MCF 10A (cell line): ENCODE results near the gene MARF1. TPM values are rescaled to one million over a fixed set of nuclear protein-coding genes. Genes with fewer than 3 reads are reported as not detected.

Source experiments
- BruUV-seq: library from RNA; stranded (reverse); fragments of 400-500 nt; replicated peaks from 2 replicates; lab custom pipeline; 2021; lab: Mats Ljungman, UMichigan
- CTCF ChIA-PET: fragments of 300-600 bp; sonication (Branson Sonifier 250); formaldehyde crosslinking; extraction: SDS; loops from one replicate; lab custom pipeline; 2021; ENCODE audit warnings: antibody characterized with exemption, inconsistent platforms; lab: Yijun Ruan, JAX
- POLR2A ChIA-PET: fragments of 300-600, 350-650 bp; sonication (Branson Sonifier 250); formaldehyde crosslinking; extraction: SDS; loops from one replicate; lab custom pipeline; 2020; ENCODE audit warnings: antibody characterized with exemption, inconsistent platforms; lab: Yijun Ruan, JAX
- DNase-seq: peaks from one replicate; pipeline ENCODE4 v3.0.0-alpha.2; 2018; ENCODE audit not compliant: unreplicated experiment
- H3K27ac Mint-ChIP-seq: one replicate; pipeline ENCODE4 v1.8.0; 2022; ENCODE audit warnings: mild to moderate bottlenecking, low read depth, mixed read lengths; ENCODE audit not compliant: unreplicated experiment
- H3K27me3 Mint-ChIP-seq: one replicate; pipeline ENCODE4 v1.8.0; 2022; ENCODE audit warnings: mixed read lengths; ENCODE audit not compliant: insufficient read depth, unreplicated experiment
- H3K36me3 Mint-ChIP-seq: one replicate; pipeline ENCODE4 v1.8.0; 2022; ENCODE audit warnings: mild to moderate bottlenecking, moderate library complexity, mixed read lengths; ENCODE audit not compliant: insufficient read depth, unreplicated experiment
- H3K4me1 Mint-ChIP-seq: one replicate; pipeline ENCODE4 v1.8.0; 2022; ENCODE audit warnings: mixed read lengths; ENCODE audit not compliant: insufficient read depth, unreplicated experiment
- H3K4me3 Mint-ChIP-seq: one replicate; pipeline ENCODE4 v1.8.0; 2022; ENCODE audit warnings: mild to moderate bottlenecking, moderate library complexity, mixed read lengths; ENCODE audit not compliant: unreplicated experiment
- H3K9me3 Mint-ChIP-seq: one replicate; pipeline ENCODE4 v1.8.0; 2022; ENCODE audit warnings: mixed read lengths; ENCODE audit not compliant: unreplicated experiment
- intact Hi-C: fragments of 100-400 bp; cut with micrococcal nuclease; formaldehyde crosslinking; loops from 2 replicates; pipeline ENCODE4 v1.14.1; 2022
- total RNA-seq: library from RNA; stranded (reverse); gene quantifications from 2 replicates; pipeline ENCODE4 v1.2.3, GENCODE V29; 2022
- TF ChIP-seq, protein P1 (sequence below): fragments of 200-600 bp; IDR thresholded peaks from one replicate; pipeline ENCODE4 v1.8.0; 2022; ENCODE audit warnings: antibody characterized with exemption, mild to moderate bottlenecking; ENCODE audit not compliant: unreplicated experiment

MARF1 gene
- total RNA-seq, 1 experiment from 2014 or later, result 48.1 TPM

DNA sequence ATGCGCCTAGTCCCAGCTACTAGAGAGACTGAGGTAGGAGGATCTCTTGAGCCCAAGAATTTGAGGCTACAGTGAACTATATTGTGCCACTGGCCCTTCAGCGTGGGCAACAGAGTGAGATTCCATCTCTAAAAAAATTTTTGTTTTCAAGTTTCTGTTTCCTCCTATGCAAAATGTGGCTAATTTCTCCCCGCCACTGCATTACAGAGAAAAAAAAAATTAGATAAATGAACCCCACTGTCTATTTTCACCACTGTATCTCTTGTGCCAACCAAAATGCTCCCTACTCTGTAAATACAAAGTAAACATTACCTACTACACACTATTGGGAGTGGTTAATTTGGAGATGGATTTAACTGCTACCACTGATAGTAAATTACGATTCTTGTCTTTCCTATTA is 2.0 kb downstream of the MARF1 start:
- CTCF ChIA-PET, result interaction anchor here (0.8 to 1.3 kb wide), 2 partner anchors 53 to 64 kb away, joined by 3 to 5 read pairs; no protein-coding TSS in a partner anchor
- H3K4me1 Mint-ChIP-seq, result peaks cover 20% of the 10 kb centered on the region
- no peaks in the 10 kb centered on the region for H3K27me3 Mint-ChIP-seq
- H3K4me3 Mint-ChIP-seq, result peak overlapping the region; percentile 78
- TF ChIP-seq, protein P1, sequence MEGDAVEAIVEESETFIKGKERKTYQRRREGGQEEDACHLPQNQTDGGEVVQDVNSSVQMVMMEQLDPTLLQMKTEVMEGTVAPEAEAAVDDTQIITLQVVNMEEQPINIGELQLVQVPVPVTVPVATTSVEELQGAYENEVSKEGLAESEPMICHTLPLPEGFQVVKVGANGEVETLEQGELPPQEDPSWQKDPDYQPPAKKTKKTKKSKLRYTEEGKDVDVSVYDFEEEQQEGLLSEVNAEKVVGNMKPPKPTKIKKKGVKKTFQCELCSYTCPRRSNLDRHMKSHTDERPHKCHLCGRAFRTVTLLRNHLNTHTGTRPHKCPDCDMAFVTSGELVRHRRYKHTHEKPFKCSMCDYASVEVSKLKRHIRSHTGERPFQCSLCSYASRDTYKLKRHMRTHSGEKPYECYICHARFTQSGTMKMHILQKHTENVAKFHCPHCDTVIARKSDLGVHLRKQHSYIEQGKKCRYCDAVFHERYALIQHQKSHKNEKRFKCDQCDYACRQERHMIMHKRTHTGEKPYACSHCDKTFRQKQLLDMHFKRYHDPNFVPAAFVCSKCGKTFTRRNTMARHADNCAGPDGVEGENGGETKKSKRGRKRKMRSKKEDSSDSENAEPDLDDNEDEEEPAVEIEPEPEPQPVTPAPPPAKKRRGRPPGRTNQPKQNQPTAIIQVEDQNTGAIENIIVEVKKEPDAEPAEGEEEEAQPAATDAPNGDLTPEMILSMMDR, result no peak
- POLR2A ChIA-PET, result interaction anchor here (0.6 to 8.0 kb wide), 10 partner anchors 9 to 51 kb away, joined by 3 to 173 read pairs (median 15); partner anchors contain the start of gene NDE1
- BruUV-seq, result no TSS peak
- peak overlapping the region; percentile 97 for H3K27ac Mint-ChIP-seq
- intact Hi-C loops, result no loop called here
- no peaks in the 10 kb centered on the region for H3K9me3 Mint-ChIP-seq
- peaks cover 40% of the 10 kb centered on the region for H3K36me3 Mint-ChIP-seq
- no peak for DNase-seq

DNA sequence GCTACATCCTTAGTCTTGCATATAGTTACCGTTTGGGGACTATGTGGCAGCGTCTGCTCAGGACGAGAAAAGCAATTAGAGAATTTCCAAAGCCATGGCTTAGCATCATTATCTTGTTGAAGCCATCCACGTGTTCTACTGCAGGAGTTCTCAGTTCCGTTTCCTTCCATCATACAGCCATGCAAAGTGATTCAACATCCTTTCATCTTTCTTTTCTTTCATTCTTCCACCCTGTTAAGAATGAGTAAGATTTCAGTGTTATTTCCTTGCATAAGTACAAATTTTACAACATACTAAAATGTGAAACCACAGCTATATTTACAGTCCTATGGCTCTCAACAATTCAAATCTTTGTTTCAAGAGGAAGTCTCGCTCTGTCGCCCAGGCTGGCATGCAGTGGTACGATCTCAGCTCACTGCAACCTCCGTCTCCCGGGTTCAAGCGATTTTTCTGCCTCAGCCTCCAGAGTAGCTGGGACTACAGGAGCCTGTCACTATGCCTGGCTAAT is 3.8 kb downstream of the MARF1 start:
- Mint-ChIP-seq H3K27me3 (no peaks in the 10 kb centered on the region), H3K9me3 (no peaks in the 10 kb centered on the region), H3K4me3 (no peak overlapping the region), H3K4me1 (peaks cover 17% of the 10 kb centered on the region), H3K36me3 (peaks cover 58% of the 10 kb centered on the region), H3K27ac (no peak overlapping the region)
- BruUV-seq, result no TSS peak
- DNase-seq, result no peak
- ChIA-PET CTCF (interaction anchor here (0.6 to 0.7 kb wide), 3 partner anchors 34 to 250 kb away, joined by 3 to 5 read pairs (median 4); partner anchors contain the start of gene CEP20), POLR2A (interaction anchor here (1.7 kb wide), 1 partner anchor 8 kb away, joined by 3 read pairs; no protein-coding TSS in a partner anchor)
- intact Hi-C loops, result no loop called here
- TF ChIP-seq, protein P1, result no peak

DNA sequence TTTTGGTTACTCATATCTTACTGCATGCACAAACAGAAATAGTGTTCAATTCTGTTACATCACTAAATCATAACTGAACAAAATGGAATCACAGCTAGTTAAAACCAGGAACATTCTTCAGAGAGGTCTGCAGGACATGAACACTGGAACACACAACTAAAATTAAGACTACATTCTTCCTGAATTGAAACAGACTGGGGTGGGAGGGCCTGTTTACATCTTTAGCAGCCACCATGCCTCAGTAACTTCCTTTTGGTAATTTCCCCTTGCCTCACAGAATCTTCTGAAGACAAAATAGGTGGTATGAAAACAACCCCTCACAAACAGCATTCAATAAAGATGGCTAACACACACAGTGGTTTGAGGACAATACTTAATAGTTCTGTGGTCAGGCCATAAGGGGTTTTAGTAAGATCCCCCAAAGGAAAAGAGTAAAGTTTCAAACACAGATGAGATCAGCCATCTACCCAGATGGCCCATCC is 6.5 kb downstream of the MARF1 start:
- ChIA-PET CTCF (interaction anchor here (0.6 to 2.6 kb wide), 2 partner anchors 37 to 68 kb away, joined by 3 to 10 read pairs; no protein-coding TSS in a partner anchor), POLR2A (interaction anchor here (1.2 kb wide), 1 partner anchor 26 kb away, joined by 3 read pairs; no protein-coding TSS in a partner anchor)
- Mint-ChIP-seq H3K4me3 (no peak overlapping the region), H3K4me1 (peaks cover 5% of the 10 kb centered on the region), H3K27ac (no peak overlapping the region), H3K9me3 (no peaks in the 10 kb centered on the region), H3K36me3 (peaks cover 79% of the 10 kb centered on the region), H3K27me3 (no peaks in the 10 kb centered on the region)
- no TSS peak for BruUV-seq
- TF ChIP-seq, protein P1, result no peak
- intact Hi-C loops, result no loop called here
- DNase-seq, result no peak

DNA sequence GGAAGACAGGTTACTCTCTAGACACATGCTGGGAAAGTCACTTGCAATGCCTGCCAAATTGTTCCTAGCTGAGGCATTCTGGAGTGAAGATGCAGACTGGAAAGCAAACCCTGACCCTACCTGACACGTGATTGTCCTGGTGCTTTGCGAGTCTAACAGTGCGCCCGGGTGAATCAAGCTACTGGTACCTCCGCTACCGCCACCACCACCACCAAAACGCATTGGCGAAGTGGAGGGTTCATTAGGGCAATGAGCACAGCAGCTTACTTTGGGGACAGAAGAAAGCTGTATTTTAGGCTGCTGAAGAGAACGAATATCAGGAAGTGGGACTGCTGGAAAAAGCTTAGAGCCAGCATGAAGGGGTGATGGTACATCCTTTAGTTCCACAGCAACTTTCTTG is 7.0 kb downstream of the MARF1 start:
- TF ChIP-seq, protein P1, result no peak
- BruUV-seq, result no TSS peak
- H3K27me3 Mint-ChIP-seq, result no peaks in the 10 kb centered on the region
- no peaks in the 10 kb centered on the region for H3K9me3 Mint-ChIP-seq
- no peak overlapping the region for H3K4me3 Mint-ChIP-seq
- peaks cover 83% of the 10 kb centered on the region for H3K36me3 Mint-ChIP-seq
- H3K27ac Mint-ChIP-seq, result no peak overlapping the region
- ChIA-PET CTCF (interaction anchor here (0.5 to 2.6 kb wide), 4 partner anchors 11 to 211 kb away, joined by 3 to 10 read pairs (median 3); no protein-coding TSS in a partner anchor), POLR2A (interaction anchor here (0.6 to 3.2 kb wide), 4 partner anchors 7 to 36 kb away, joined by 3 to 21 read pairs (median 4); partner anchors contain the start of gene MARF1)
- intact Hi-C loops, result no loop called here
- DNase-seq, result no peak
- H3K4me1 Mint-ChIP-seq, result no peaks in the 10 kb centered on the region
